Measurements from ENCODE around the gene TEAD3. TPM values are rescaled to one million over a fixed set of nuclear protein-coding genes. Genes with fewer than 3 reads are reported as not detected.

TEAD3 gene
- total RNA-seq, 2 donors from 2014 or later: 1.7 to 1.9 TPM

DNA sequence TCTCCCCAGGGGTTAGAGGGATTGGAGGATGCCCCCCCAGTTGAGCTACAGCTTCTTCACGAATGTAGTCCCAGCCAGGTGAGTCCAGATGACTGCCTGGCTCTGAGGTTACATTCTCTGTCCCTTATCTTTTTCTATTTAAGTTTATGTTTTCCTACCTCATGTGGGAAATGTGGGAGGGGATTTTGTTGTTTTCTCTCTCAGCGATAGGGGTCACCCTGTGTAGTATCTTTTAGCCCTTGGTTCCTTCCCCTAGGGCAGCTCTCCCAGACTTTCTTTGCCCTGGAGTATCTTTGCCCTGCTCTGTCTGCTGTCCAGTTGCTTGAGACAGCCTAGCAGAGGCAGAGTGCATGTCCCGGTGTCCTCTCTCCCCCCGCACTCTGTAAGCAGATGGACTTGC, 39.0 kb downstream of the TEAD3 start:
- H3K4me1 Mint-ChIP-seq (ENCODE audit: low read depth): peaks cover 31% of the 10 kb centered on the region
- DNase-seq (no peak), ATAC-seq (replicated peaks in 1 of 2) (no peak)
- no peak overlapping the region for H3K27ac Mint-ChIP-seq
- H3K36me3 Mint-ChIP-seq (ENCODE audit: insufficient read depth in 2 of 2): peaks cover 12 to 21% of the 10 kb centered on the region in 2 donors
- H3K4me3 Mint-ChIP-seq: no peak overlapping the region
- no peaks in the 10 kb centered on the region for H3K9me3 Mint-ChIP-seq
- H3K27me3 Mint-ChIP-seq (ENCODE audit: low read depth): no peaks in the 10 kb centered on the region

DNA sequence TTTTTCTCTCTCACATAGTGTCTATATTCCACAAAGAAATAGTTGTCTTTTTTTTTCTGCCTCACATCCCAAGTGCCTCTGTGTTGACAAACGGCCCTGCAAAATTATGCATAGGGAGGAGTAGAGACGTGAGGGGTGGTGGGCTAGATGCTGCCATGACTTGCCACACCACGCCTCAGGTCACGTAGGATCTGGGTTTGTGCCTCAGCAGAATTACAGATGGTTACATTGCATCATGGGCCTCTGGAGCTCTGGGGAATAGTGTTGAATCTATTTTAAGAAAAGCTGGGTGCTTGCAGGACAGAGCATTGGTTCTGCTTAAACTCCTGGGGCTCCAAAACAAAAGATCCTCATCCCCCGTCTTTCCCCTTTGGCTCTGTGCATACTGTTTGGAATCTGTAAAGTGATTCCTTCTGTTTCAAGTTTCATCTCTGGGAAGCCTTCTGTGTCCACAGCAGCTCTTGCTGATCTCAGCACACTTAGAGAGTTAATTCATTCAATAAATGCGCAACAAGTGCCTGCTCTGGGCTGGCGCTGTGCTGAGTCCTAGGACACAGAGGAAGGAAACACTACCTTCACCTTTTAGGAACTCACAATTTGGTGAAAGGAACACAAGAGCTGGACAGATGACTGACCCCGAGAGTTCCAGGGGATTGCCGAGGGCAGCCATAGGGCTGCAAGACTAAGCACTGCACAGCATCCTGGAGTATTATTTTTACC, 42.3 kb downstream of the TEAD3 start:
- peaks cover 45% of the 10 kb centered on the region for H3K4me1 Mint-ChIP-seq (ENCODE audit: low read depth)
- no peaks in the 10 kb centered on the region for H3K9me3 Mint-ChIP-seq
- no peak overlapping the region for H3K27ac Mint-ChIP-seq
- DNase-seq (no peak), ATAC-seq (replicated peaks in 1 of 2) (no peak)
- peak overlapping the region; percentile 22 to 83 for H3K4me3 Mint-ChIP-seq
- H3K27me3 Mint-ChIP-seq (ENCODE audit: low read depth): peaks cover 10% of the 10 kb centered on the region
- H3K36me3 Mint-ChIP-seq (ENCODE audit: insufficient read depth in 2 of 2): peaks cover 9 to 14% of the 10 kb centered on the region in 2 donors

DNA sequence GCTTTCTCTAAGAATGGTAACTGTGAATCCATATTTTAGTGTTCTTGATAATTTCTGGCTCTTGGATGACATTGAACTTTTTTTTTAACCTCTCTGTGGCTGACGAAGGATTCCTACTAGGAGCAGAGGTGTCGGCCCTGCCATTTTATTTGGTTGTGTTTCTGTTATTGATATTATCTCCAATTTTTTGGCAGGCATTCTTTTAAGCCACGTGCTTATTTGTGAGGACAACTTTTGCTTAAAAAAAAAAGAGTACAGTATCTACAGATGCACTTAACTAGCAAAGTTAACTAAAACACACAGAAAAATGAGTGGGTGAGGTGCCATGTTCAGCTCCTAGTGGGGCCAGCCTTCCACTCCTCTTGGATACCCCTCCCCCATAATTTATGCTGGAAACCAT, 43.6 kb downstream of the TEAD3 start:
- Mint-ChIP-seq H3K27me3 (ENCODE audit: low read depth) (peaks cover 10% of the 10 kb centered on the region), H3K9me3 (no peaks in the 10 kb centered on the region), H3K36me3 (ENCODE audit: insufficient read depth in 2 of 2) (peaks cover 7 to 10% of the 10 kb centered on the region in 2 donors), H3K4me1 (ENCODE audit: low read depth) (peaks cover 51% of the 10 kb centered on the region), H3K27ac (peak overlapping the region; percentile 73), H3K4me3 (peak overlapping the region; percentile 79 to 83)
- ATAC-seq (replicated peaks in 1 of 2): no peak
- DNase-seq: no peak

DNA sequence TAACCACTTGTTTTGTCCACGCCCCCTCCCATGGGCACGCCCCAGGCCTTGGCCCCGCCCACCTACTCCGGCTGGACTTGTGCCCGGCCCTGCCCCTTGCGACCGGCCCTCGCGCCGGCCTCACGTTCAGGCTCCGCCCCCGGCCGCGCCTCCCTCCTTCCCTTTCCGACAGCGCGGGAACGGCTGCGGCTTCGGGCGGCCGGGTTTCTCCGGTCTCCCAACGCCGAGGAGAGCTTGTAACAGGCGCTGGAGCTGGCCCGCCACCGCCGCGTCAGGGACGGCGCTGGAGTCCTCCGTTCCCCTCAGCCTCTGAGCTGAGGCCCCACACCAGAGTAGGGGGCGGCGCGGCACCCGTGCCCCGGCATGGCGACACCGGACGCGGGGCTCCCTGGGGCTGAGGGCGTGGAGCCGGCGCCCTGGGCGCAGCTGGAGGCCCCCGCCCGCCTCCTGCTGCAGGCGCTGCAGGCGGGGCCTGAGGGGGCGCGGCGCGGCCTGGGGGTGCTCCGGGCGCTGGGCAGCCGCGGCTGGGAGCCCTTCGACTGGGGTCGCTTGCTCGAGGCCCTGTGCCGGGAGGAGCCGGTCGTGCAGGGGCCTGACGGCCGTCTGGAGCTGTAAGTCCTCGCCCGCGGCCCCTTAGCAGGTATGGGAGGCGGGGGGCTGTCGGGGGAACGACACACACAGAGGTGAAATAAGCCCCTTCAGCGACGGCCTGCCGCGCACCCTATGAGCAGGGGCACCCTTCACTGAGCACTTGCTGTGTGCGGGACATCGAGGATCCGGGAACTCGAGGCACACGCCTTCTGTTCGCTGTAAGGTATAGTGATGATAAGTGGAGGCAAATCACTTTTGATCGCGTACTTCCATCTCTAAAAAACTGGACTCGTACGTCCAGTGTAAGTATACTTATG, 44.4 kb downstream of the TEAD3 start, which contains the start of gene FANCE:
FANCE (plus strand) TSS at position 156 of the 908 bp plus-strand sequence; CDS start at position 364, 208 bp downstream.
- ATAC-seq (replicated peaks in 1 of 2): peak; percentile 88 to 89

GRCh38 chr6:35451354-35452182, 45.3 kb downstream of the TEAD3 start:
- H3K27ac Mint-ChIP-seq: no peak overlapping the region
- H3K9me3 Mint-ChIP-seq: no peaks in the 10 kb centered on the region
- H3K4me3 Mint-ChIP-seq: peak overlapping the region; percentile 89 to 91
- peaks cover 51% of the 10 kb centered on the region for H3K4me1 Mint-ChIP-seq (ENCODE audit: low read depth)
- no peak for ATAC-seq (replicated peaks in 1 of 2)
- DNase-seq: no peak
- peaks cover 10% of the 10 kb centered on the region for H3K27me3 Mint-ChIP-seq (ENCODE audit: low read depth)
- peaks cover 4 to 10% of the 10 kb centered on the region in 2 donors for H3K36me3 Mint-ChIP-seq (ENCODE audit: insufficient read depth in 2 of 2)

More for the DNA sequence above, 44.4 kb downstream of the TEAD3 start, which contains the start of gene FANCE:
- DNase-seq: peak; percentile 95 to 99
- Mint-ChIP-seq H3K27me3 (ENCODE audit: low read depth) (peaks cover 10% of the 10 kb centered on the region), H3K4me1 (ENCODE audit: low read depth) (peaks cover 51% of the 10 kb centered on the region), H3K36me3 (ENCODE audit: insufficient read depth in 2 of 2) (peaks cover 4 to 10% of the 10 kb centered on the region in 2 donors), H3K27ac (peak within 1 kb of the TSS; percentile 73), H3K4me3 (peak within 1 kb of the TSS; percentile 89 to 91), H3K9me3 (no peaks in the 10 kb centered on the region)

GRCh38 chr6:35449287-35449881, 47.5 kb downstream of the TEAD3 start:
- peaks cover 40% of the 10 kb centered on the region for H3K4me1 Mint-ChIP-seq (ENCODE audit: low read depth)
- H3K27ac Mint-ChIP-seq: peak overlapping the region; percentile 43
- no peaks in the 10 kb centered on the region for H3K36me3 Mint-ChIP-seq (ENCODE audit: insufficient read depth in 2 of 2)
- DNase-seq (peak; percentile 32 to 38), ATAC-seq (replicated peaks in 1 of 2) (peak; percentile 56 to 60)
- no peaks in the 10 kb centered on the region for H3K9me3 Mint-ChIP-seq
- peaks cover 10% of the 10 kb centered on the region for H3K27me3 Mint-ChIP-seq (ENCODE audit: low read depth)
- H3K4me3 Mint-ChIP-seq: peak overlapping the region in 1 of 2 donors; percentile 15

GRCh38 chr6:35448191-35448590, 48.7 kb downstream of the TEAD3 start:
- Mint-ChIP-seq H3K4me3 (no peak overlapping the region), H3K4me1 (ENCODE audit: low read depth) (peaks cover 28% of the 10 kb centered on the region), H3K27me3 (ENCODE audit: low read depth) (peaks cover 10% of the 10 kb centered on the region), H3K9me3 (no peaks in the 10 kb centered on the region), H3K27ac (no peak overlapping the region), H3K36me3 (ENCODE audit: insufficient read depth in 2 of 2) (no peaks in the 10 kb centered on the region)
- no peak for DNase-seq
- no peak for ATAC-seq (replicated peaks in 1 of 2)

DNA sequence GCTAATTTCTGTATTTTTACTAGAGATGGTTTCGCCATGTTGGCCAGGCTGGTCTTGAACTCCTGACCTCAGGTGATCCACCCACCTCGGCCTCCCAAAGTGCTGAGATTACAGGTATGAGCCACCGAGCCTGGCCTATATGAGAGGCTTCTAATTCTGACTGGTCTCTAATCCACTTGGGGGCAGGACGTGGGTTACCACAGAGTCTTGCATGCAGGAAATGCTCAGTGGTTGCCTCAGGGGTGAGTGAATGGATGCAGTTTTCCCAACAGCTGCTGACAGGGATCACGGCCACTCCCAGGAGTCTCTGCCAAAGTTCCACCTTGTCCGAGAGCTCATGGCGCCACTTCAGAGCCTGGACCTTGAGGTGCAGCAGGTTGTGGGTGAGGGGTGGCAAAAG, 51.2 kb downstream of the TEAD3 start:
- Mint-ChIP-seq H3K36me3 (ENCODE audit: insufficient read depth in 2 of 2) (no peaks in the 10 kb centered on the region), H3K27me3 (ENCODE audit: low read depth) (peaks cover 1% of the 10 kb centered on the region), H3K4me3 (no peak overlapping the region), H3K4me1 (ENCODE audit: low read depth) (peaks cover 13% of the 10 kb centered on the region), H3K9me3 (no peaks in the 10 kb centered on the region), H3K27ac (peak overlapping the region; percentile 46)
- ATAC-seq (replicated peaks in 1 of 2) (peak; percentile 20 to 60), DNase-seq (peak in 1 of 2 donors; percentile 37)

GRCh38 chr6:35443341-35444030, 53.4 kb downstream of the TEAD3 start:
- Mint-ChIP-seq H3K4me1 (ENCODE audit: low read depth) (peaks cover 6% of the 10 kb centered on the region), H3K9me3 (no peaks in the 10 kb centered on the region), H3K27me3 (ENCODE audit: low read depth) (no peaks in the 10 kb centered on the region), H3K27ac (no peak overlapping the region), H3K36me3 (ENCODE audit: insufficient read depth in 2 of 2) (no peaks in the 10 kb centered on the region), H3K4me3 (no peak overlapping the region)
- ATAC-seq (replicated peaks in 1 of 2): no peak
- no peak for DNase-seq

DNA sequence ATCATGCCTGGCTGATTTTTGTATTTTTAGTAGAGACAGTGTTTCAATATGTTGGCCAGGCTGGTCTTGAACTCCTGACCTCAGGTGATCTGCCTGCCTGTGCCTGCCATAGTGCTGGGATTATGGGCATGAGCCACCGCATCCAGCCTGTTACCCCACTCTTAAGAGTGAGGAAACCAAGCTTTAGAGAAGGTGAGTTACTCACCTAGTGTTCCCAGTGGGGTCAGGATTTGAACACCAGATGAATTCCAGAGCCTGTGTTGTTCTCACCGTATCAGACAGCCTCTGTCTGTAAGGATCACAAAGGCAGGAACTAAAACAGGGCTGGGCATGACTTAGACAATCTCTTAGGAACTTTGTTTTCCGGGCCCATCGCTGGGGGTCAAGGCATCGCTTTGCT, 54.2 kb downstream of the TEAD3 start:
- Mint-ChIP-seq H3K27me3 (ENCODE audit: low read depth) (no peaks in the 10 kb centered on the region), H3K27ac (no peak overlapping the region), H3K9me3 (no peaks in the 10 kb centered on the region), H3K36me3 (ENCODE audit: insufficient read depth in 2 of 2) (no peaks in the 10 kb centered on the region), H3K4me1 (ENCODE audit: low read depth) (peaks cover 6% of the 10 kb centered on the region), H3K4me3 (no peak overlapping the region)
- no peak for DNase-seq
- ATAC-seq (replicated peaks in 1 of 2): no peak

DNA sequence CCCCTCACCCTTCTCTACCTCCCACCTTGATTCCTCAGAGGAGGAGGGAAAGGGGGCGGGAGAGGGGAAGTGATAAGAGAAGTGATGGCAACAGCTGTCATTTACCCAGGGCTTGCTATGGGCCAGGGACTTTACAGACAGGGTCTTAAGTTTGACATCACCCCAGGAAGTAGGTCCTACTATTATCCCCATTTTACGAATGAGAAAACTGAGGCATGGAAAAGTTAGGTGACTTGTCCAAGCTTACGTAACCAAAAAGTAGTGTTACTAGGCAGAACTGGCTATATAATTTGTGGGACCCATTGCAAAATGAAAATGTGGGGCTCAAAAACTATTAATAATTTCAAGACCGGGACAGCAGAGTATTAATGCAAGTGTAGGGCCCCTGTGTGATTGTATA, 55.2 kb downstream of the TEAD3 start:
- H3K4me3 Mint-ChIP-seq: no peak overlapping the region
- no peaks in the 10 kb centered on the region for H3K27me3 Mint-ChIP-seq (ENCODE audit: low read depth)
- no peaks in the 10 kb centered on the region for H3K36me3 Mint-ChIP-seq (ENCODE audit: insufficient read depth in 2 of 2)
- H3K4me1 Mint-ChIP-seq (ENCODE audit: low read depth): peaks cover 6% of the 10 kb centered on the region
- no peak for ATAC-seq (replicated peaks in 1 of 2)
- DNase-seq: no peak
- H3K27ac Mint-ChIP-seq: no peak overlapping the region
- no peaks in the 10 kb centered on the region for H3K9me3 Mint-ChIP-seq

- Mint-ChIP-seq H3K27me3 (ENCODE audit: low read depth) (no peaks in the 10 kb centered on the region), H3K36me3 (ENCODE audit: insufficient read depth in 2 of 2) (no peaks in the 10 kb centered on the region), H3K27ac (no peak overlapping the region), H3K4me1 (ENCODE audit: low read depth) (peaks cover 6% of the 10 kb centered on the region), H3K4me3 (no peak overlapping the region), H3K9me3 (no peaks in the 10 kb centered on the region)
- no peak for ATAC-seq (replicated peaks in 1 of 2)
- no peak for DNase-seq
Measured at GRCh38 chr6:35441205-35441604, 55.7 kb downstream of the TEAD3 start.
